ENCODE data around the gene SPATA6. TPM values are rescaled to one million over a fixed set of nuclear protein-coding genes. Genes with fewer than 3 reads are reported as not detected.
"Not testable (repeated sequence)": the region's sequence is repeated elsewhere in the genome, so short reads cannot be mapped to it uniquely, and the experiment has no call there.

Gene SPATA6
- polyA plus RNA-seq, 2 of the 4 experiments (the other 2 are of a cell fraction): 2.3 to 3.5 TPM

- Histone ChIP-seq H3K4me2 (no peak overlapping the region), H3K9me3 (no peaks in the 10 kb centered on the region), H3K4me1 (no peaks in the 10 kb centered on the region), H3K4me3 (no peak overlapping the region), H3K27ac (no peak overlapping the region)
- ChIA-PET POLR2A (no interaction called here), CTCF (no interaction called here)
- 100% methylated on average over 1 of the region's 1 CpG for WGBS (ENCODE audit: missing lambda C conversion rate)
- FAIRE-seq (no peak), DNase-seq (ENCODE audit: low read depth in 1 of 2, low spot score in 1 of 2) (no peak), ATAC-seq (no peak)
- TF ChIP-seq RNF2 (IDR thresholded peaks at IDR 0.05; ENCODE audit: borderline replicate concordance, low read depth) (no peak), POLR2A (IDR thresholded peaks at IDR 0.05; ENCODE audit: low read length) (no peak), CEBPB (IDR thresholded peaks at IDR 0.05) (no peak), MAFK (IDR thresholded peaks at IDR 0.05; ENCODE audit: partially characterized antibody) (peak; percentile 17)
Measured at GRCh38 chr1:48448932-48449331, 23.1 kb downstream of the SPATA6 start.

- POLR2A ChIA-PET; DNase-seq (ENCODE audit: low read depth in 1 of 2, low spot score in 1 of 2); CTCF ChIA-PET; H3K4me2 ChIP-seq; ATAC-seq; H3K9me3 ChIP-seq; FAIRE-seq; H3K27ac ChIP-seq; H3K4me1 ChIP-seq; H3K4me3 ChIP-seq: not testable (repeated sequence)
- WGBS (ENCODE audit: missing lambda C conversion rate): 67% methylated on average over 7 of the region's 7 CpGs
- TF ChIP-seq MAFK (IDR thresholded peaks at IDR 0.05; ENCODE audit: partially characterized antibody): peak; percentile 62
Measured at GRCh38 chr1:48444186-48444585, 27.8 kb downstream of the SPATA6 start.

DNA sequence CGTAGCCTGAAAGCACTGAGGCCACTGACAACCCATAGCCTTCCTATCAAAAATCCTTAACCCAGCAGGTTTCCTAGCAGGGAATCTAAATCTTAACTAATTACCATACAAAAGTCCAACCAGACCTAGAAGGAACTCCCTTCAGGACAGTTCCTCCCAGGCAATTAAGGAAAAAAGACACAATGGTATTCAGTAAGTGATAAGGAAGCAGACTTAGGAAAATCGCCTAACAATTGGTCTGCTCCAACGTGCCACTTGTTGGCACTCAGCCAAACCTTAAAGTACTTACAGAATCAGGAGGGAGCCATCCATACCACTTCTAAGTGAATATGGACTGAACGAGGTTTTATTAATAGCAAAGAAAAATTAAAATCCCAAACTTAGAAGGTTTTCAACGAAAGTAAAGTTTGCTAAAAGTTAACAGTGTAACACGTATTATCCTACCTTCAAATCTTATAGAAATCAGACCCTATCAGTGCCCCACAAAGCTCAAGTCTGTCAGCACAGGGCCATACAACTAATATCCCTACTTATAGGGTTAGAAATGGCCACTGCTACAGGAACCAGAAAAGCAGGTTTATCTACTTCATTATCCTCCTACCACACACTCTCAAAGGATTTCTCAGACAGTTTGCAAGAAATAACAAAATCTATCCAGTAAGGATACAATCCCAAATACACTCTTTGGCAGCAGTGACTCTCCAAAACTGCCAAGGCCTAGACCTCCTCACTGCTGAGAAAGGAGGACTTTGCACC, 29.0 kb downstream of the SPATA6 start:
- no peak overlapping the region for H3K27ac ChIP-seq
- ChIA-PET CTCF (no interaction called here), POLR2A (no interaction called here)
- H3K4me3 ChIP-seq: no peak overlapping the region
- TF ChIP-seq RCOR1 (IDR thresholded peaks at IDR 0.05; ENCODE audit: low read depth, low read length): no peak
- no peak for TF ChIP-seq HES2 (IDR thresholded peaks at IDR 0.05)
- TF ChIP-seq FOSB (CRISPR knock-in tag; IDR thresholded peaks at IDR 0.05): no peak
- no peak for TF ChIP-seq MAFK (IDR thresholded peaks at IDR 0.05; ENCODE audit: partially characterized antibody)
- no peak for TF ChIP-seq FOSL2 (IDR thresholded peaks at IDR 0.05)
- TF ChIP-seq FOSL2 (CRISPR knock-in tag; IDR thresholded peaks at IDR 0.05): no peak
- TF ChIP-seq RARB (CRISPR knock-in tag; IDR thresholded peaks at IDR 0.05): no peak
- no peak for TF ChIP-seq HEYL (CRISPR knock-in tag; IDR thresholded peaks at IDR 0.05)
- TF ChIP-seq RFX5 (IDR thresholded peaks at IDR 0.05): no peak
- no peak for TF ChIP-seq RAD21 (conservative IDR thresholded peaks at IDR 0.05 in 1 of 2, IDR thresholded peaks at IDR 0.05 in 1 of 2)
- no peak for TF ChIP-seq CBX2 (IDR thresholded peaks at IDR 0.05; ENCODE audit: borderline replicate concordance, low read depth)
- TF ChIP-seq PBX3 (IDR thresholded peaks at IDR 0.05): no peak
- TF ChIP-seq CTCF (IDR thresholded peaks at IDR 0.05): no peak
- TF ChIP-seq HOXB13 (CRISPR knock-in tag; IDR thresholded peaks at IDR 0.05; ENCODE audit: low read depth): no peak
- TF ChIP-seq MAZ (IDR thresholded peaks at IDR 0.05; ENCODE audit: borderline replicate concordance, low read depth, low read length): no peak
- TF ChIP-seq HOXA7 (CRISPR knock-in tag; IDR thresholded peaks at IDR 0.05): no peak
- H3K9me3 ChIP-seq: no peaks in the 10 kb centered on the region
- no peak for DNase-seq (ENCODE audit: low read depth in 1 of 2, low spot score in 1 of 2)
- no peaks in the 10 kb centered on the region for H3K4me1 ChIP-seq
- H3K4me2 ChIP-seq: no peak overlapping the region
- no peak for FAIRE-seq
- no peak for ATAC-seq
- WGBS (ENCODE audit: missing lambda C conversion rate): 73% methylated on average over 6 of the region's 6 CpGs

- POLR2A ChIA-PET; H3K9me3 ChIP-seq; H3K4me3 ChIP-seq; CTCF ChIA-PET; FAIRE-seq; DNase-seq (ENCODE audit: low read depth in 1 of 2, low spot score in 1 of 2); H3K4me2 ChIP-seq; H3K4me1 ChIP-seq; ATAC-seq; H3K27ac ChIP-seq: not testable (repeated sequence)
- WGBS (ENCODE audit: missing lambda C conversion rate): 85% methylated on average over 3 of the region's 3 CpGs
Measured at GRCh38 chr1:48440786-48441185, 31.2 kb downstream of the SPATA6 start.

Data from A549 (cell line).